GM12878 (cell line): ENCODE data around the gene SH3D19. TPM values are rescaled to one million over a fixed set of nuclear protein-coding genes. Genes with fewer than 3 reads are reported as not detected.

Experiments
- BMI1 ChIP-seq: fragments of 450-650 bp; IDR thresholded peaks from 2 replicates; pipeline ENCODE4 v1.6.1; 2016; ENCODE audit warnings: mild to moderate bottlenecking, moderate library complexity, borderline replicate concordance
- CBFB ChIP-seq: IDR thresholded peaks from 2 replicates; pipeline ENCODE4 v1.6.1; 2016; ENCODE audit warnings: antibody characterized with exemption, low read depth
- EZH2 ChIP-seq: IDR thresholded peaks from 2 replicates; pipeline ENCODE4 v1.6.1; 2012; ENCODE audit warnings: low read depth, mild to moderate bottlenecking, control low read depth, inconsistent platforms, low read length, borderline replicate concordance; ENCODE audit not compliant: control insufficient read depth
- FOXM1 ChIP-seq: IDR thresholded peaks from 2 replicates; pipeline ENCODE4 v1.6.1; 2012; ENCODE audit warnings: low read depth, mild to moderate bottlenecking, inconsistent platforms, low read length, moderate library complexity
- MTA3 ChIP-seq: IDR thresholded peaks from 2 replicates; pipeline ENCODE4 v1.6.1; 2012; ENCODE audit warnings: low read length, inconsistent platforms, borderline replicate concordance
- PAX8 ChIP-seq: fragments of 450-650 bp; IDR thresholded peaks from 2 replicates; pipeline ENCODE4 v1.6.1; 2017; ENCODE audit warnings: mild to moderate bottlenecking, moderate library complexity
- RAD51 ChIP-seq: fragments of 450-650 bp; IDR thresholded peaks from 2 replicates; pipeline ENCODE4 v1.6.1; 2016; ENCODE audit warnings: moderate library complexity, mild to moderate bottlenecking, inconsistent platforms
- RFX5 ChIP-seq: IDR thresholded peaks from 2 replicates; pipeline ENCODE4 v1.6.1; 2011; ENCODE audit warnings: low read depth, low read length, improper control_type of control experiment
- SMARCA5 ChIP-seq: fragments of 450-650 bp; IDR thresholded peaks from 2 replicates; pipeline ENCODE4 v1.6.1; 2017; ENCODE audit warnings: mild to moderate bottlenecking
- SREBF2 ChIP-seq: IDR thresholded peaks from 2 replicates; pipeline ENCODE4 v1.6.1; 2012; ENCODE audit warnings: mild to moderate bottlenecking, low read length
- STAT3 ChIP-seq: IDR thresholded peaks from 2 replicates; pipeline ENCODE4 v1.6.1; 2011; ENCODE audit warnings: low read depth, low read length, improper control_type of control experiment
- TARDBP ChIP-seq: IDR thresholded peaks from 2 replicates; pipeline ENCODE4 v1.6.1; 2016; ENCODE audit warnings: borderline replicate concordance
- ZBTB11 ChIP-seq: fragments of 450-650 bp; formaldehyde crosslinking; IDR thresholded peaks from 2 replicates; pipeline ENCODE4 v1.5.0; 2022; ENCODE audit warnings: mild to moderate bottlenecking, missing genetic modification characterization
- polyA plus RNA-seq, 11 experiments: library from polyadenylated mRNA; depleted of rRNA in 4 of 11; unstranded in 6 of 11; stranded (reverse) in 5 of 11; fragments of >200 nt; fragmentation: Nextera tagmentation in 4 of 11; fragmentation: Illumina TruSeq in 1 of 11; extraction: Ambion mirVana in 4 of 11; extraction: Trizol in 1 of 11; gene quantifications; 1 replicate in 1 of 11; 2 replicates in 10 of 11; pipeline versions ENCODE4 v1.2.1 to v1.2.3, GENCODE V29; 2011 to 2016; ENCODE audit warnings: inconsistent platforms in 2 of 11, missing spikeins in 2 of 11, low read depth in 1 of 11
- total RNA-seq, 4 experiments: library from RNA; depleted of rRNA in 3 of 4; stranded (reverse); fragments of >200 nt in 3 of 4; fragmentation: Illumina TruSeq in 1 of 4; extraction: Trizol in 1 of 4; gene quantifications; 2 replicates each; pipeline versions ENCODE4 v1.2.1 to v1.2.3, GENCODE V29; 2013 to 2021
- TF ChIP-seq, protein P1 (sequence below): fragments of 450-650 bp; formaldehyde crosslinking; IDR thresholded peaks from 2 replicates; pipeline ENCODE4 v1.4.0; 2020; ENCODE audit warnings: mild to moderate bottlenecking, moderate library complexity
- TF ChIP-seq, protein P2 (sequence below): IDR thresholded peaks from 2 replicates; pipeline ENCODE4 v1.6.1; 2012; ENCODE audit warnings: mild to moderate bottlenecking, low read depth, low read length
- TF ChIP-seq, protein P3 (sequence below): fragments of 450-650 bp; formaldehyde crosslinking; IDR thresholded peaks from 2 replicates; pipeline ENCODE4 v1.4.0; 2022; ENCODE audit warnings: mild to moderate bottlenecking, moderate library complexity

The SH3D19 gene
- total and polyA plus RNA-seq, 10 of the 15 experiments (the other 5 are each of a cell fraction or from before 2014, with no cell fraction given): 0.03 to 6.9 (median 0.33) TPM; not detected in 3

DNA sequence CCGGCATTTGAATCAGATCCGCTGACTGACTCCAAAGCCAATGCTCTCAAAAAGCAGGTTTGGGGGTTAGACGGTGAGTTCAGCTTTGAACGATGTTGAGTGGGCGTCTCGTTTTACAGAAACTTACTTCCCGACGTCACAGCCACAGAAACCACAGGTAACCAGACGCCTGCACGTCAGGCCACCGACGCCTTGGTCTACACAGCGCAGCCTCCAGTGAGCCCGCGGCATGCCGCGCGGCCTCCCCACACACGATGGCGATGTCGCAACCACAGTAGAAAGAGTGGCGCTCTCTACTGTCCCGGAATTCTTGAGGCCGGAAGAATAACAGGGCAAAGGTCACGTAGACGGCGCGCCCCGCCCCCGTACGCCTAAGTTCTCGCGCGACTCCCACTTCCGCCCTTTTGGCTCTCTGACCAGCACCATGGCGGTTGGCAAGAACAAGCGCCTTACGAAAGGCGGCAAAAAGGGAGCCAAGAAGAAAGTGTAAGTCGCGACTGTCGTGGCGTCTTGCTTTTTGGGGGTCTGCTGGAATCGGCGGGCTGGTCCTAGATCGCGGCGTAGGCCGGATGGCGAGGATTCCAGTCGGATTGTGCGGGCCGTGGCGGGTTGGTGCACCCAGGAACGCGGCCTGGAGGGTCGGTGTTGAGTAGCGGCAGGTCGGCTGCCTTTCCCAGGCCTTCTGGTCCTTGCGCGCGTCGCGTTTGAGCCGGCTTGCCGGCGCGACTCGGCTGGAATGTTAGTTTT is 226.0 kb downstream of the SH3D19 start, which contains the start of gene RPS3A (continued):
- TF ChIP-seq SMARCA5 (peak; percentile 82), TARDBP (peak; percentile 91), FOXM1 (peak; percentile 91), BMI1 (no peak), CBFB (peak; percentile 99), MTA3 (peak; percentile 44; the same call in 1 of the 2 replicates), PAX8 (no peak), RFX5 (0 out of 2 replicates have a peak, but pooled peaks have one; percentile 31), STAT3 (no peak; the same call in 1 of the 2 replicates), RAD51 (no peak), ZBTB11 (CRISPR knock-in tag) (no peak), SREBF2 (no peak), EZH2 (no peak)
- TF ChIP-seq, protein P1, sequence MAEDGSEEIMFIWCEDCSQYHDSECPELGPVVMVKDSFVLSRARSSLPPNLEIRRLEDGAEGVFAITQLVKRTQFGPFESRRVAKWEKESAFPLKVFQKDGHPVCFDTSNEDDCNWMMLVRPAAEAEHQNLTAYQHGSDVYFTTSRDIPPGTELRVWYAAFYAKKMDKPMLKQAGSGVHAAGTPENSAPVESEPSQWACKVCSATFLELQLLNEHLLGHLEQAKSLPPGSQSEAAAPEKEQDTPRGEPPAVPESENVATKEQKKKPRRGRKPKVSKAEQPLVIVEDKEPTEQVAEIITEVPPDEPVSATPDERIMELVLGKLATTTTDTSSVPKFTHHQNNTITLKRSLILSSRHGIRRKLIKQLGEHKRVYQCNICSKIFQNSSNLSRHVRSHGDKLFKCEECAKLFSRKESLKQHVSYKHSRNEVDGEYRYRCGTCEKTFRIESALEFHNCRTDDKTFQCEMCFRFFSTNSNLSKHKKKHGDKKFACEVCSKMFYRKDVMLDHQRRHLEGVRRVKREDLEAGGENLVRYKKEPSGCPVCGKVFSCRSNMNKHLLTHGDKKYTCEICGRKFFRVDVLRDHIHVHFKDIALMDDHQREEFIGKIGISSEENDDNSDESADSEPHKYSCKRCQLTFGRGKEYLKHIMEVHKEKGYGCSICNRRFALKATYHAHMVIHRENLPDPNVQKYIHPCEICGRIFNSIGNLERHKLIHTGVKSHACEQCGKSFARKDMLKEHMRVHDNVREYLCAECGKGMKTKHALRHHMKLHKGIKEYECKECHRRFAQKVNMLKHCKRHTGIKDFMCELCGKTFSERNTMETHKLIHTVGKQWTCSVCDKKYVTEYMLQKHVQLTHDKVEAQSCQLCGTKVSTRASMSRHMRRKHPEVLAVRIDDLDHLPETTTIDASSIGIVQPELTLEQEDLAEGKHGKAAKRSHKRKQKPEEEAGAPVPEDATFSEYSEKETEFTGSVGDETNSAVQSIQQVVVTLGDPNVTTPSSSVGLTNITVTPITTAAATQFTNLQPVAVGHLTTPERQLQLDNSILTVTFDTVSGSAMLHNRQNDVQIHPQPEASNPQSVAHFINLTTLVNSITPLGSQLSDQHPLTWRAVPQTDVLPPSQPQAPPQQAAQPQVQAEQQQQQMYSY (CRISPR knock-in tag): no peak
- TF ChIP-seq, protein P2, sequence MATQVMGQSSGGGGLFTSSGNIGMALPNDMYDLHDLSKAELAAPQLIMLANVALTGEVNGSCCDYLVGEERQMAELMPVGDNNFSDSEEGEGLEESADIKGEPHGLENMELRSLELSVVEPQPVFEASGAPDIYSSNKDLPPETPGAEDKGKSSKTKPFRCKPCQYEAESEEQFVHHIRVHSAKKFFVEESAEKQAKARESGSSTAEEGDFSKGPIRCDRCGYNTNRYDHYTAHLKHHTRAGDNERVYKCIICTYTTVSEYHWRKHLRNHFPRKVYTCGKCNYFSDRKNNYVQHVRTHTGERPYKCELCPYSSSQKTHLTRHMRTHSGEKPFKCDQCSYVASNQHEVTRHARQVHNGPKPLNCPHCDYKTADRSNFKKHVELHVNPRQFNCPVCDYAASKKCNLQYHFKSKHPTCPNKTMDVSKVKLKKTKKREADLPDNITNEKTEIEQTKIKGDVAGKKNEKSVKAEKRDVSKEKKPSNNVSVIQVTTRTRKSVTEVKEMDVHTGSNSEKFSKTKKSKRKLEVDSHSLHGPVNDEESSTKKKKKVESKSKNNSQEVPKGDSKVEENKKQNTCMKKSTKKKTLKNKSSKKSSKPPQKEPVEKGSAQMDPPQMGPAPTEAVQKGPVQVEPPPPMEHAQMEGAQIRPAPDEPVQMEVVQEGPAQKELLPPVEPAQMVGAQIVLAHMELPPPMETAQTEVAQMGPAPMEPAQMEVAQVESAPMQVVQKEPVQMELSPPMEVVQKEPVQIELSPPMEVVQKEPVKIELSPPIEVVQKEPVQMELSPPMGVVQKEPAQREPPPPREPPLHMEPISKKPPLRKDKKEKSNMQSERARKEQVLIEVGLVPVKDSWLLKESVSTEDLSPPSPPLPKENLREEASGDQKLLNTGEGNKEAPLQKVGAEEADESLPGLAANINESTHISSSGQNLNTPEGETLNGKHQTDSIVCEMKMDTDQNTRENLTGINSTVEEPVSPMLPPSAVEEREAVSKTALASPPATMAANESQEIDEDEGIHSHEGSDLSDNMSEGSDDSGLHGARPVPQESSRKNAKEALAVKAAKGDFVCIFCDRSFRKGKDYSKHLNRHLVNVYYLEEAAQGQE: peak; percentile 40
- TF ChIP-seq, protein P3, sequence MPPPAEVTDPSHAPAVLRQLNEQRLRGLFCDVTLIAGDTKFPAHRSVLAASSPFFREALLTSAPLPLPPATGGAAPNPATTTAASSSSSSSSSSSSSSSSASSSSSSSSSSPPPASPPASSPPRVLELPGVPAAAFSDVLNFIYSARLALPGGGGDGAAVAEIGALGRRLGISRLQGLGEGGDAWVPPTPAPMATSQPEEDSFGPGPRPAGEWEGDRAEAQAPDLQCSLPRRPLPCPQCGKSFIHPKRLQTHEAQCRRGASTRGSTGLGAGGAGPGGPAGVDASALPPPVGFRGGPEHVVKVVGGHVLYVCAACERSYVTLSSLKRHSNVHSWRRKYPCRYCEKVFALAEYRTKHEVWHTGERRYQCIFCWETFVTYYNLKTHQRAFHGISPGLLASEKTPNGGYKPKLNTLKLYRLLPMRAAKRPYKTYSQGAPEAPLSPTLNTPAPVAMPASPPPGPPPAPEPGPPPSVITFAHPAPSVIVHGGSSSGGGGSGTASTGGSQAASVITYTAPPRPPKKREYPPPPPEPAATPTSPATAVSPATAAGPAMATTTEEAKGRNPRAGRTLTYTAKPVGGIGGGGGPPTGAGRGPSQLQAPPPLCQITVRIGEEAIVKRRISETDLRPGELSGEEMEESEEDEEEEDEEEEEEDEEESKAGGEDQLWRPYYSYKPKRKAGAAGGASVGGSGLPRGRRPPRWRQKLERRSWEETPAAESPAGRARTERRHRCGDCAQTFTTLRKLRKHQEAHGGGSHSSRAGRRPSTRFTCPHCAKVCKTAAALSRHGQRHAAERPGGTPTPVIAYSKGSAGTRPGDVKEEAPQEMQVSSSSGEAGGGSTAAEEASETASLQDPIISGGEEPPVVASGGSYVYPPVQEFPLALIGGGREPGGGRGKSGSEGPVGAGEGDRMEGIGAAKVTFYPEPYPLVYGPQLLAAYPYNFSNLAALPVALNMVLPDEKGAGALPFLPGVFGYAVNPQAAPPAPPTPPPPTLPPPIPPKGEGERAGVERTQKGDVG (CRISPR knock-in tag): no peak
